ENCODE results near the gene AKAP13.
"Not testable (repeated sequence)": the region's sequence is repeated elsewhere in the genome, so short reads cannot be mapped to it uniquely, and the experiment has no call there.

AKAP13 gene

DNA sequence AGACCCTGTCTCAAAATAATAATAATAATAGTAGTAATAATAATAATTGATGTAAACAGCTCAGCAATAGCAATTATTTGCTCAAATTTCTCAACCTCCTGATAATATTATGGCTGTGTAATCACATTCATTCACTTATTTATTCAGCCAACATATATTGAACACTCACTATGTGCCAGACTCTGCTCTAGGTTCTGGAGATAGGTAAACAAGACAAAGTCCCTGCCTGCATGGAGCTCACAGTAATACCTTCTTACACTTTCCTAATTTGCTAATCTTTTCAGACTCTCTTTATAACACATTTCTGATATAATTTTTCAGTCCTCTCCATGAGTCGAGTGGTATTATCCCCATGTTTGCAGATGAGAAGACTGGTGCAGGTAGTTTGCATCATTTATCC lies 276.7 kb downstream of the AKAP13 start:
- Histone ChIP-seq H3K9me2 (replicated peaks; ENCODE audit: insufficient read depth, low read length) (no peaks in the 10 kb centered on the region), H2AFZ (ENCODE audit: low read depth, low read length, severe bottlenecking) (no peak overlapping the region), H3K9me3 (ENCODE audit: insufficient read depth, low read length) (no peaks in the 10 kb centered on the region), H3K36me3 (ENCODE audit: low read length) (peaks cover 42% of the 10 kb centered on the region; the same call in 1 of the 2 replicates), H3K27ac (ENCODE audit: low read depth, low read length) (no peak overlapping the region), H3K4me2 (ENCODE audit: low read depth, low read length, poor library complexity, severe bottlenecking) (no peak overlapping the region), H3K4me3 (ENCODE audit: insufficient read depth, low read length, poor library complexity, severe bottlenecking) (no peak overlapping the region), H3K27me3 (ENCODE audit: low read length) (no peaks in the 10 kb centered on the region), H3K79me2 (ENCODE audit: insufficient read depth, low read length) (no peaks in the 10 kb centered on the region), H3K9ac (ENCODE audit: low read length) (no peak overlapping the region), H4K20me1 (ENCODE audit: low read depth, low read length) (no peaks in the 10 kb centered on the region), H3F3A (ENCODE audit: insufficient read depth) (0 out of 2 replicates have a peak, but pooled peaks cover 3% of the 10 kb centered on the region)
- TF ChIP-seq, protein P1, sequence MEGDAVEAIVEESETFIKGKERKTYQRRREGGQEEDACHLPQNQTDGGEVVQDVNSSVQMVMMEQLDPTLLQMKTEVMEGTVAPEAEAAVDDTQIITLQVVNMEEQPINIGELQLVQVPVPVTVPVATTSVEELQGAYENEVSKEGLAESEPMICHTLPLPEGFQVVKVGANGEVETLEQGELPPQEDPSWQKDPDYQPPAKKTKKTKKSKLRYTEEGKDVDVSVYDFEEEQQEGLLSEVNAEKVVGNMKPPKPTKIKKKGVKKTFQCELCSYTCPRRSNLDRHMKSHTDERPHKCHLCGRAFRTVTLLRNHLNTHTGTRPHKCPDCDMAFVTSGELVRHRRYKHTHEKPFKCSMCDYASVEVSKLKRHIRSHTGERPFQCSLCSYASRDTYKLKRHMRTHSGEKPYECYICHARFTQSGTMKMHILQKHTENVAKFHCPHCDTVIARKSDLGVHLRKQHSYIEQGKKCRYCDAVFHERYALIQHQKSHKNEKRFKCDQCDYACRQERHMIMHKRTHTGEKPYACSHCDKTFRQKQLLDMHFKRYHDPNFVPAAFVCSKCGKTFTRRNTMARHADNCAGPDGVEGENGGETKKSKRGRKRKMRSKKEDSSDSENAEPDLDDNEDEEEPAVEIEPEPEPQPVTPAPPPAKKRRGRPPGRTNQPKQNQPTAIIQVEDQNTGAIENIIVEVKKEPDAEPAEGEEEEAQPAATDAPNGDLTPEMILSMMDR (IDR thresholded peaks at IDR 0.05; ENCODE audit: insufficient read depth, low read length, poor library complexity, severe bottlenecking) = no peak
- TF ChIP-seq EZH2phosphoT487 (conservative IDR thresholded peaks at IDR 0.05; ENCODE audit: low read length) = no peak

DNA sequence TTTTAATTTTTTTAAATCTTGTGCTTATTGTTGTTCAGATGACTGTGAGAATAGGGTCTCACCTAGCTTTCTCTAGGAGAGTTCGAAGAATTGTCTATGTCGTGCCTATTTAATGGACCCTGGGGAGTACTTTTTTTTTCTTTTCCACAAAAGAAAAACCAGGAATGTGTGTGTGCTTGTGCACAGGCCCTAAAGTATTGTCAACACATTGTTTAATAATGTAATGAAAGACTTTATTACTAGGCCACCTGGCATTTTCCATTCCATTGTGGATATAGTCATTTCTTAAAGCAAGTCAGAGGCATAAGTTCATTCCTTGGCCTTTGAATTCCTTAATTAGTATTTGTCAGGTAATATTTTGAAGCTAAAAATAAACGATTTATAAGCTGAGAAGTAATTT lies 278.4 kb downstream of the AKAP13 start:
- Histone ChIP-seq H3F3A (ENCODE audit: insufficient read depth) (0 out of 2 replicates have a peak, but pooled peaks cover 2% of the 10 kb centered on the region), H3K27me3 (ENCODE audit: low read length) (no peaks in the 10 kb centered on the region), H3K27ac (ENCODE audit: low read depth, low read length) (no peak overlapping the region), H3K79me2 (ENCODE audit: insufficient read depth, low read length) (no peaks in the 10 kb centered on the region), H2AFZ (ENCODE audit: low read depth, low read length, severe bottlenecking) (no peak overlapping the region), H4K20me1 (ENCODE audit: low read depth, low read length) (no peaks in the 10 kb centered on the region), H3K4me2 (ENCODE audit: low read depth, low read length, poor library complexity, severe bottlenecking) (no peak overlapping the region), H3K4me3 (ENCODE audit: insufficient read depth, low read length, poor library complexity, severe bottlenecking) (no peak overlapping the region), H3K36me3 (ENCODE audit: low read length) (peaks cover 48% of the 10 kb centered on the region), H3K9me2 (replicated peaks; ENCODE audit: insufficient read depth, low read length) (no peaks in the 10 kb centered on the region), H3K9ac (ENCODE audit: low read length) (no peak overlapping the region), H3K9me3 (ENCODE audit: insufficient read depth, low read length) (no peaks in the 10 kb centered on the region)
- no peak for TF ChIP-seq EZH2phosphoT487 (conservative IDR thresholded peaks at IDR 0.05; ENCODE audit: low read length)
- TF ChIP-seq, protein P1 (IDR thresholded peaks at IDR 0.05; ENCODE audit: insufficient read depth, low read length, poor library complexity, severe bottlenecking) = no peak

DNA sequence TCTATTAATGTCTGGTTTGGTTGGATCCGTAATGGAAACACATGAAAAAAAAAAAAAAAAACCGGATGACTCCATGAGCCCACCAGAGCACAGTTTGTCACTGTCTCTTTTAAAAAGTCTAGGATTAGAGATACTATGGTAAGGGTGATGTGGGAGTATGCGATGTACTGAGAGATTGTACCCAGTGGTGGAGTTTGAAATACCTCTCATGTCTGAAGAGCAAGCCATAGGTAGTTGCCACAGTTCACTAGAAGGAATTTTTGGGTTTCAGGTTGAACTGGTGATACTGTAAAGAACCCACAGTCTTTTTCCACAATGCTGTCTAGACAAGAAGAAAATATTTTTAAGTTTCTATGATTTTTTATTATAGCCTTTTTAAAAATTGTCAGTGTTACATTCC lies 281.5 kb downstream of the AKAP13 start:
- Histone ChIP-seq H3K27me3 (ENCODE audit: low read length) (no peaks in the 10 kb centered on the region), H3K9me3 (ENCODE audit: insufficient read depth, low read length) (no peaks in the 10 kb centered on the region), H3K27ac (ENCODE audit: low read depth, low read length) (no peak overlapping the region), H3K79me2 (ENCODE audit: insufficient read depth, low read length) (peaks cover 6% of the 10 kb centered on the region; the same call in 1 of the 2 replicates), H3K9me2 (replicated peaks; ENCODE audit: insufficient read depth, low read length) (no peaks in the 10 kb centered on the region), H4K20me1 (ENCODE audit: low read depth, low read length) (no peaks in the 10 kb centered on the region), H3K36me3 (ENCODE audit: low read length) (peaks cover 59% of the 10 kb centered on the region), H3K9ac (ENCODE audit: low read length) (no peak overlapping the region), H3K4me2 (ENCODE audit: low read depth, low read length, poor library complexity, severe bottlenecking) (no peak overlapping the region), H3K4me3 (ENCODE audit: insufficient read depth, low read length, poor library complexity, severe bottlenecking) (no peak overlapping the region), H3F3A (ENCODE audit: insufficient read depth) (0 out of 2 replicates have a peak, but pooled peaks cover 2% of the 10 kb centered on the region), H2AFZ (ENCODE audit: low read depth, low read length, severe bottlenecking) (no peak overlapping the region)
- no peak for TF ChIP-seq EZH2phosphoT487 (conservative IDR thresholded peaks at IDR 0.05; ENCODE audit: low read length)
- TF ChIP-seq, protein P1 (IDR thresholded peaks at IDR 0.05; ENCODE audit: insufficient read depth, low read length, poor library complexity, severe bottlenecking) = no peak

DNA sequence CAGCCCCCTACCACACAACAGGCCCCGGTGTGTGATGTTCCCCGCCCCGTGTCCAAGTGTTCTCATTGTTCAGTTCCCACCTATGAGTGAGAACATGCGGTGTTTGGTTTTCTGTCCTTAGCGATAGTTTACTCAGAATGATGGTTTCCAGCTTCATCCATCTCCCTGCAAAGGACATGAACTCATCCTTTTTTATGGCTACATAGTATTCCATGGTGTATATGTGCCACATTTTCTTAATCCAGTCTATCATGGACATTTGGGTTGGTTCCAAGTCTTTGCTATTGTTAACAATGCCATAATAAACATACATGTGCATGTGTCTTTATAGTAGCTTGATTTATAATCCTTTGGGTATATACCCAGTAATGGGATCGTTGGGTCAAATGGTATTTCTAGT lies 285.3 kb downstream of the AKAP13 start:
- not testable (repeated sequence) for H3K4me3 ChIP-seq (ENCODE audit: insufficient read depth, low read length, poor library complexity, severe bottlenecking); H3K9me2 ChIP-seq (replicated peaks; ENCODE audit: insufficient read depth, low read length); H4K20me1 ChIP-seq (ENCODE audit: low read depth, low read length); H3K4me2 ChIP-seq (ENCODE audit: low read depth, low read length, poor library complexity, severe bottlenecking); H3F3A ChIP-seq (ENCODE audit: insufficient read depth); H3K79me2 ChIP-seq (ENCODE audit: insufficient read depth, low read length); H3K9ac ChIP-seq (ENCODE audit: low read length); H3K9me3 ChIP-seq (ENCODE audit: insufficient read depth, low read length); H3K27ac ChIP-seq (ENCODE audit: low read depth, low read length); H3K27me3 ChIP-seq (ENCODE audit: low read length); H2AFZ ChIP-seq (ENCODE audit: low read depth, low read length, severe bottlenecking)
- H3K36me3 ChIP-seq (ENCODE audit: low read length) = peaks cover 58% of the 10 kb centered on the region

All from SU-DHL-6 (cell line).